Measurements from ENCODE around the gene LAGE3. TPM values are rescaled to one million over a fixed set of nuclear protein-coding genes. Genes with fewer than 3 reads are reported as not detected.
A peak's percentile ranks its signal among the peaks of the same experiment; 100 is the strongest.

Gene LAGE3
- total RNA-seq, 4 donors from 2014 or later: 3.0 to 28.4 (median 23.3) TPM; not detected in 1

GRCh38 chrX:154430916-154431315 is 48.2 kb downstream of the LAGE3 start:
- peak overlapping the region in 1 of 4 donors; percentile 12 for H3K27ac ChIP-seq
- DNase-seq: no peak
- intact Hi-C loops (cut with DNase I; ENCODE audit: low total_unique reads) (no loop called here), in situ Hi-C loops (cut with MboI; ENCODE audit: low pct_ligation_motif_present in 1 of 4, low pct_unique_long_range_greater_than_20kb in 1 of 4, low sequenced_read_pairs in 3 of 4) (no loop called here)
- H3K4me3 ChIP-seq: no peak overlapping the region
- TF ChIP-seq EP300 (IDR thresholded peaks at IDR 0.05; ENCODE audit: low read depth) (no peak), CTCF (IDR thresholded peaks at IDR 0.05) (no peak), POLR2AphosphoS5 (IDR thresholded peaks at IDR 0.05) (no peak), POLR2A (IDR thresholded peaks at IDR 0.05) (no peak)
- no peaks in the 10 kb centered on the region for H3K27me3 ChIP-seq
- H3K36me3 ChIP-seq: no peaks in the 10 kb centered on the region
- peaks cover 0 to 15% (median 4%) of the 10 kb centered on the region in 4 donors for H3K4me1 ChIP-seq
- H3K9me3 ChIP-seq: no peaks in the 10 kb centered on the region
- WGBS, 2 donors (ENCODE audit: low coverage in 1 of 2): 59 to 80% methylated on average over 1 to 7 of the region's 7 CpGs

GRCh38 chrX:154430479-154430878 is 48.6 kb downstream of the LAGE3 start:
- intact Hi-C loops (cut with DNase I; ENCODE audit: low total_unique reads): no loop called here
- H3K4me3 ChIP-seq: no peak overlapping the region

GRCh38 chrX:154429711-154430110 is 49.4 kb downstream of the LAGE3 start:
- H3K27ac ChIP-seq: peak overlapping the region in 1 of 4 donors; percentile 86
- peaks cover 0 to 15% (median 4%) of the 10 kb centered on the region in 4 donors for H3K4me1 ChIP-seq
- no peaks in the 10 kb centered on the region for H3K36me3 ChIP-seq
- in situ Hi-C loops (cut with MboI; ENCODE audit: low pct_ligation_motif_present in 1 of 4, low pct_unique_long_range_greater_than_20kb in 1 of 4, low sequenced_read_pairs in 3 of 4): no loop called here
- H3K9me3 ChIP-seq: no peaks in the 10 kb centered on the region
- intact Hi-C loops (cut with DNase I; ENCODE audit: low total_unique reads): no loop called here
- no peaks in the 10 kb centered on the region for H3K27me3 ChIP-seq
- peak overlapping the region in 1 of 4 donors; percentile 92 for H3K4me3 ChIP-seq
- DNase-seq: no peak
- TF ChIP-seq CTCF (IDR thresholded peaks at IDR 0.05) (no peak), POLR2AphosphoS5 (IDR thresholded peaks at IDR 0.05) (no peak), EP300 (IDR thresholded peaks at IDR 0.05; ENCODE audit: low read depth) (no peak), POLR2A (IDR thresholded peaks at IDR 0.05) (no peak)
- WGBS, 2 donors (ENCODE audit: low coverage in 1 of 2): 81% methylated on average over 2 of the region's 2 CpGs; no CpG with 5 or more reads in 1 of the 2 donors

More at GRCh38 chrX:154430479-154430878, 48.6 kb downstream of the LAGE3 start:
- TF ChIP-seq POLR2AphosphoS5 (IDR thresholded peaks at IDR 0.05) (no peak), POLR2A (IDR thresholded peaks at IDR 0.05) (no peak), CTCF (IDR thresholded peaks at IDR 0.05) (no peak), EP300 (IDR thresholded peaks at IDR 0.05; ENCODE audit: low read depth) (no peak)
- WGBS, 2 donors (ENCODE audit: low coverage in 1 of 2): 58 to 90% methylated on average over 4 to 6 of the region's 6 CpGs
- Histone ChIP-seq H3K9me3 (no peaks in the 10 kb centered on the region), H3K36me3 (no peaks in the 10 kb centered on the region), H3K4me1 (peaks cover 0 to 15% (median 4%) of the 10 kb centered on the region in 4 donors), H3K27ac (peak overlapping the region in 1 of 4 donors; percentile 12), H3K27me3 (no peaks in the 10 kb centered on the region)
- no peak for DNase-seq
- in situ Hi-C loops (cut with MboI; ENCODE audit: low pct_ligation_motif_present in 1 of 4, low pct_unique_long_range_greater_than_20kb in 1 of 4, low sequenced_read_pairs in 3 of 4): no loop called here

GRCh38 chrX:154428176-154429171 is 50.6 kb downstream of the LAGE3 start, which contains the start of gene ATP6AP1:
Gene ATP6AP1, plus strand, starts transcription at chrX:154428677. Its CDS starts 16 bp downstream, at chrX:154428693.
- TF ChIP-seq POLR2A (IDR thresholded peaks at IDR 0.05) (peak; percentile 74), EP300 (IDR thresholded peaks at IDR 0.05; ENCODE audit: low read depth) (no peak), POLR2AphosphoS5 (IDR thresholded peaks at IDR 0.05) (peak; percentile 73 to 76 (median 75)), CTCF (IDR thresholded peaks at IDR 0.05) (no peak)
- Histone ChIP-seq H3K36me3 (no peaks in the 10 kb centered on the region), H3K4me1 (peaks cover 0 to 15% (median 4%) of the 10 kb centered on the region in 4 donors), H3K4me3 (peak within 1 kb of the TSS; percentile 55 to 92 (median 74)), H3K27ac (peak within 1 kb of the TSS; percentile 81 to 89 (median 86)), H3K9me3 (no peaks in the 10 kb centered on the region), H3K27me3 (no peaks in the 10 kb centered on the region)
- DNase-seq: peak; percentile 93
- in situ Hi-C loops (cut with MboI; ENCODE audit: low pct_ligation_motif_present in 1 of 4, low pct_unique_long_range_greater_than_20kb in 1 of 4, low sequenced_read_pairs in 3 of 4): no loop called here
- WGBS, 2 donors (ENCODE audit: low coverage in 1 of 2): 47% methylated on average over 83 of the region's 87 CpGs; no CpG with 5 or more reads in 1 of the 2 donors
- intact Hi-C loops (cut with DNase I; ENCODE audit: low total_unique reads): no loop called here
